A549 treated with GW870086 at 1 μM for 4 hours (cell line): ENCODE results near the gene ELAC1. TPM values are rescaled to one million over a fixed set of nuclear protein-coding genes. Genes with fewer than 3 reads are reported as not detected.

Experiments
- total RNA-seq: library from RNA; stranded (reverse); fragments of 200-300 nt; extraction: Qiagen RNA extraction; gene quantifications from 5 replicates; pipeline ENCODE4 v1.2.3, GENCODE V29; 2022; ENCODE audit warnings: low read depth

ELAC1 gene, protein sequence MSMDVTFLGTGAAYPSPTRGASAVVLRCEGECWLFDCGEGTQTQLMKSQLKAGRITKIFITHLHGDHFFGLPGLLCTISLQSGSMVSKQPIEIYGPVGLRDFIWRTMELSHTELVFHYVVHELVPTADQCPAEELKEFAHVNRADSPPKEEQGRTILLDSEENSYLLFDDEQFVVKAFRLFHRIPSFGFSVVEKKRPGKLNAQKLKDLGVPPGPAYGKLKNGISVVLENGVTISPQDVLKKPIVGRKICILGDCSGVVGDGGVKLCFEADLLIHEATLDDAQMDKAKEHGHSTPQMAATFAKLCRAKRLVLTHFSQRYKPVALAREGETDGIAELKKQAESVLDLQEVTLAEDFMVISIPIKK
- 4.4 to 4.8 TPM (median 4.7 TPM) in 5 replicates for total RNA-seq

DNA sequence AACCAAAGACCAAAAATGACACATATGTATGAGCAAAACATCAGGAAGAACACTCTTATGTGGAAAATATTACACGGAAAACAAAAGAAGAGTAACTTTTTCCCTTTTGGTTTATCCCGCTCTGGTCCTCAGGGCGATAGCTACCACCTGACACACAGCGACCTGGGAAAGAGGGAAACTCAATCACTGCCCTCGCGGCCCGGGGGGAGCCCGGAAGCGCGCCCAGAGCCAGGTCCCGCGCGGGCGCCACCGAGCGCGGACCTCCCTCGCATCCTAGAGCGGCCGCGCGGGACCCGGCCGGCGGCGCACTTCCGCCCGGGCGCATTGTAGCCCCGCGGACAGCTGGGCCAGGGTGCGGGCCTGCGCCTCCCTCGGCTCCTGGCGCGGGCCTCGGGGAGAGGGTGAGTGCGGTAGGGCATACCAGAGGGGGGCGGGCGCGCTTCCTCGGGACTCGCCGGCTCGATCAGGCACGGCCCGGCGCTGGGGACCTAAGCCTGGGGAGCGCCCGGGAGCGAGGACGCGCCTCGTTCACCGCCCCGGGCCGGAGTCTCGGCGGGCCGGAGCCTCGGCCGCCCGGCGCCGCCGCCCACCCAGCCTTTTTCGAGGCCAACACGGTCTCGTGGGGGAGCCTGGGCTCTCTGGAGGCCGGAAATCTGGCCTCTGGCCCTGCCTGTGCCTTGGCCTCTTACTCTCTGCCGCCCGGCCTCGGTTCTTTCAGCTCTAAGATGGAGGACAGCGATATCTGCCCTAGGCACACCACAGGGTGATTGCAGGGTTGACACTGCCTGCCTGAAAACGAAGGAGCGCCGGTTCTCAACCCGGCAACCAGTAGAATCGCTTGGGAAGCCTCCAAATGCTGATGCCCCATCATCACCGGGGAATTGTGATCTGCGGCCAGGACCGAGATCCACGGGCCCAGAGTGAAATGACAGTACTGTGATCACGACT lies at the start of gene ELAC1:
Gene ELAC1 (plus strand): TSS at position 327 of the 948 bp plus-strand sequence. CDS start 6,365 bp downstream, outside the sequence.

GRCh38 chr18:51029694-51030536 lies 62.1 kb downstream of the ELAC1 start, which contains the start of gene SMAD4:
TSS of gene SMAD4 (plus strand) at chr18:51030213. CDS start at chr18:51047047, 16,834 bp downstream.

Other genes starting within 250 kb of the ELAC1 start
- 0.08 to 0.47 TPM (median 0.26 TPM) in 4 of 5 replicates, not detected in the other for gene MRO, start 148.0 kb upstream of the ELAC1 start, total RNA-seq
- gene ME2, start 88.9 kb upstream of the ELAC1 start, total RNA-seq, result 33.1 to 38.7 TPM (median 35.9 TPM) in 5 replicates
- 43.8 to 57.5 TPM (median 52.7 TPM) in 5 replicates for gene SMAD4, start 62.2 kb downstream of the ELAC1 start, total RNA-seq
- 16.5 to 22.3 TPM (median 19.7 TPM) in 5 replicates for gene MEX3C, start 229.6 kb downstream of the ELAC1 start, total RNA-seq